Natural killer cell (primary cell): Measurements from ENCODE around the gene TMEM115. TPM values are rescaled to one million over a fixed set of nuclear protein-coding genes. Genes with fewer than 3 reads are reported as not detected.

Source experiments
- ATAC-seq, 3 donors: fragments of 150-1000 bp in 2 of 3; fragments of 200-7000 bp in 1 of 3; cut with Tn5 transposase; 1 replicate in 1 of 3; 2 replicates in 2 of 3; pipeline ENCODE4 v1.10.0; 2021; ENCODE audit warnings: mild to moderate bottlenecking in 2 of 3, moderate library complexity in 2 of 3
- DNase-seq, 2 donors: peaks; one replicate each; pipeline versions ENCODE4 v3.0.0 to v3.0.0-alpha.2; 2013 to 2021; ENCODE audit warnings: mixed read lengths in 1 of 2
- H3K27ac ChIP-seq: one replicate; pipeline ENCODE4 v1.5.1; 2013; ENCODE audit warnings: mild to moderate bottlenecking, low read length
- H3K27me3 ChIP-seq: one replicate; pipeline ENCODE4 v1.6.1; 2013; ENCODE audit warnings: low read length; ENCODE audit not compliant: control insufficient read depth, insufficient read depth
- H3K36me3 ChIP-seq: one replicate; pipeline ENCODE4 v1.6.1; 2013; ENCODE audit warnings: low read length; ENCODE audit not compliant: control insufficient read depth, insufficient read depth
- H3K4me1 ChIP-seq: one replicate; pipeline ENCODE4 v1.6.1; 2013; ENCODE audit warnings: low read length; ENCODE audit not compliant: control insufficient read depth, insufficient read depth
- H3K4me3 ChIP-seq: one replicate; pipeline ENCODE4 v1.5.1; 2013; ENCODE audit warnings: low read length
- H3K9me3 ChIP-seq: one replicate; pipeline ENCODE4 v1.6.1; 2013; ENCODE audit warnings: low read length; ENCODE audit not compliant: control insufficient read depth, insufficient read depth
- H3K27ac Mint-ChIP-seq, 2 donors: one replicate each; pipeline ENCODE4 v1.8.0; 2022; ENCODE audit warnings: mild to moderate bottlenecking in 2 of 2, mixed read lengths in 2 of 2, moderate library complexity in 1 of 2
- H3K27me3 Mint-ChIP-seq, 2 donors: one replicate each; pipeline ENCODE4 v1.8.0; 2022; ENCODE audit warnings: low read depth in 2 of 2, mixed read lengths in 2 of 2
- H3K36me3 Mint-ChIP-seq: one replicate; pipeline ENCODE4 v1.8.0; 2022; ENCODE audit warnings: mixed read lengths
- H3K4me1 Mint-ChIP-seq, 2 donors: one replicate each; pipeline ENCODE4 v1.8.0; 2022; ENCODE audit warnings: mixed read lengths in 2 of 2
- H3K4me3 Mint-ChIP-seq: one replicate; pipeline ENCODE4 v1.8.0; 2022; ENCODE audit warnings: mild to moderate bottlenecking, moderate library complexity, mixed read lengths
- H3K9me3 Mint-ChIP-seq, 2 donors: one replicate each; pipeline ENCODE4 v1.8.0; 2022; ENCODE audit warnings: mixed read lengths in 2 of 2
- CTCF ChIP-seq: fragments of 200-600 bp; IDR thresholded peaks from one replicate; pipeline ENCODE4 v1.8.0; 2022; ENCODE audit warnings: antibody characterized with exemption
- WGBS: methylation state at CpG from one replicate; pipeline ENCODE4 v1.1.7; 2013; ENCODE audit warnings: missing lambda C conversion rate; ENCODE audit not compliant: insufficient coverage; 5-methylcytosine and 5-hydroxymethylcytosine counted together
- intact Hi-C: fragments of 100-400 bp; cut with micrococcal nuclease; formaldehyde crosslinking; loops from one replicate; pipeline ENCODE4 v1.14.2; 2022
- total RNA-seq, 4 donors: library from RNA; stranded (reverse); fragments of 120-200 nt in 1 of 4; gene quantifications; one replicate each; pipeline versions ENCODE4 v1.2.3 to v1.2.4, GENCODE V29; 2013 to 2022

TMEM115 gene
- total RNA-seq, 3 donors from 2014 or later (not counting 1 experiment from before 2014, with no cell fraction given), result 15.3 to 24.3 (median 22.7) TPM

- no peaks in the 10 kb centered on the region for H3K9me3 ChIP-seq
- no peak for TF ChIP-seq CTCF
- H3K36me3 ChIP-seq, result peaks cover 43% of the 10 kb centered on the region
- H3K4me1 Mint-ChIP-seq, result peaks cover 47 to 66% of the 10 kb centered on the region in 2 donors
- H3K4me3 ChIP-seq, result no peak overlapping the region
- H3K4me3 Mint-ChIP-seq, result peak overlapping the region; percentile 63
- peak overlapping the region; percentile 88 to 93 for H3K27ac Mint-ChIP-seq
- H3K27ac ChIP-seq, result peak overlapping the region; percentile 69
- DNase-seq (no peak), ATAC-seq (no peak)
- intact Hi-C loops, result loop anchor here (5.0 kb wide), 1 partner anchor 37 kb away; the partner anchor contains the start of genes HYAL3 and NAA80
- no peaks in the 10 kb centered on the region for H3K9me3 Mint-ChIP-seq
- H3K27me3 Mint-ChIP-seq, result no peaks in the 10 kb centered on the region
- peaks cover 68% of the 10 kb centered on the region for H3K4me1 ChIP-seq
- H3K27me3 ChIP-seq, result no peaks in the 10 kb centered on the region
- H3K36me3 Mint-ChIP-seq, result peaks cover 9% of the 10 kb centered on the region
- WGBS, result 80% methylated on average over 5 of the region's 5 CpGs
Measured at GRCh38 chr3:50334339-50335075, 24.8 kb downstream of the TMEM115 start.

- Histone ChIP-seq H3K4me1 (peaks cover 63% of the 10 kb centered on the region), H3K27ac (peak overlapping the region; percentile 69), H3K36me3 (peaks cover 46% of the 10 kb centered on the region), H3K9me3 (no peaks in the 10 kb centered on the region), H3K4me3 (no peak overlapping the region), H3K27me3 (no peaks in the 10 kb centered on the region)
- peak overlapping the region; percentile 63 for H3K4me3 Mint-ChIP-seq
- TF ChIP-seq CTCF, result no peak
- no peaks in the 10 kb centered on the region for H3K9me3 Mint-ChIP-seq
- H3K36me3 Mint-ChIP-seq, result peaks cover 2% of the 10 kb centered on the region
- 70% methylated on average over 12 of the region's 12 CpGs for WGBS
- intact Hi-C loops, result no loop called here
- ATAC-seq (no peak), DNase-seq (peak in 1 of 2 donors; percentile 76)
- H3K27me3 Mint-ChIP-seq, result no peaks in the 10 kb centered on the region
- peak overlapping the region; percentile 88 to 93 for H3K27ac Mint-ChIP-seq
- H3K4me1 Mint-ChIP-seq, result peaks cover 40 to 60% of the 10 kb centered on the region in 2 donors
Measured at GRCh38 chr3:50333744-50334328, 25.5 kb downstream of the TMEM115 start.

- no peak overlapping the region for H3K4me3 ChIP-seq
- no peaks in the 10 kb centered on the region for H3K27me3 ChIP-seq
- peaks cover 41% of the 10 kb centered on the region for H3K36me3 ChIP-seq
- no peak overlapping the region for H3K27ac ChIP-seq
- H3K9me3 ChIP-seq, result no peaks in the 10 kb centered on the region
- H3K9me3 Mint-ChIP-seq, result no peaks in the 10 kb centered on the region
- no peak overlapping the region for H3K27ac Mint-ChIP-seq
- peaks cover 35 to 55% of the 10 kb centered on the region in 2 donors for H3K4me1 Mint-ChIP-seq
- ATAC-seq, result no peak
- no peaks in the 10 kb centered on the region for H3K27me3 Mint-ChIP-seq
- H3K4me1 ChIP-seq, result peaks cover 69% of the 10 kb centered on the region
- TF ChIP-seq CTCF, result no peak
- intact Hi-C loops, result no loop called here
- no peaks in the 10 kb centered on the region for H3K36me3 Mint-ChIP-seq
- WGBS, result 95% methylated on average over 19 of the region's 19 CpGs
- DNase-seq, result no peak
- H3K4me3 Mint-ChIP-seq, result no peak overlapping the region
Measured at GRCh38 chr3:50331364-50331907, 27.9 kb downstream of the TMEM115 start.
